GM12872 (cell line): ENCODE measurements around the gene GSDME.

ENCODE experiments used
- TF ChIP-seq, protein P1 (sequence below): IDR thresholded peaks from 3 replicates; pipeline ENCODE4 v1.5.1; 2011; ENCODE audit warnings: low read depth, mild to moderate bottlenecking, low read length, moderate library complexity; ENCODE audit not compliant: insufficient read depth

GSDME gene

DNA sequence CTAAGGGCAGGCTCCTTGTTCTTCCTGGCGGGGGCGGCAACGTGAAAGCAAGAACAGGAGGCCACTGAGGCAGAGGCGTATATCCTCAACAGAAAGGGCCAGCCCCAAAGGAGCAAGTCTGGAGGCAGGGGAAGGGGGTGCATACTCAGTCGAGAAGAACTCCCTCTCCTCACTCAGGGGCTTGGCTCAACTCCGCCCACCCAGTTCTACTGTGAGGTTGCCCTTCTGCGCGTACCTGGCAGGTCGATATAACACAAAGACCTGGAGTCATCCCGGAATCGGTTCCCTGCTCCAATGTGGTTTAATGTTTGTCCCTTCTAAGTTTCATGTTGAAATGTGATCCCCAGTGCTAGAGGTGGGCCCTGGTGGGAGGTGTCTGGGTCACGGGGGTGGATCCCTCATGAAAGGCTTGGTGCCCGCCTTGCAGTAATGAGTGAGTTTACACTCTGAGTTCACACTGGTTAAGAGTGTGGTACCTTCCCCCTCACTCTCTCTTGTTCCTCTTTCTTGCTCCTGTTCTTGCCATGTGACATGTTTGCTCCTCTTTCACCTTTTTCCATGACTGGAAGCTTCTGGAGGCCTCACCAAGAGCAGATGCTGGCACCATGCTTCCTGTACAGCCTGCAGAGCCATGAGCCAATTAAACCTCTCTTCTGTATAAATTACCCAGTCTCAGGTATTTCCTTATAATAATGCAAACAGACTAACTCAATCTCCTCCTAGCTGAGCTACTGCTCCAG lies 32.6 kb downstream of the GSDME start:
- TF ChIP-seq, protein P1, sequence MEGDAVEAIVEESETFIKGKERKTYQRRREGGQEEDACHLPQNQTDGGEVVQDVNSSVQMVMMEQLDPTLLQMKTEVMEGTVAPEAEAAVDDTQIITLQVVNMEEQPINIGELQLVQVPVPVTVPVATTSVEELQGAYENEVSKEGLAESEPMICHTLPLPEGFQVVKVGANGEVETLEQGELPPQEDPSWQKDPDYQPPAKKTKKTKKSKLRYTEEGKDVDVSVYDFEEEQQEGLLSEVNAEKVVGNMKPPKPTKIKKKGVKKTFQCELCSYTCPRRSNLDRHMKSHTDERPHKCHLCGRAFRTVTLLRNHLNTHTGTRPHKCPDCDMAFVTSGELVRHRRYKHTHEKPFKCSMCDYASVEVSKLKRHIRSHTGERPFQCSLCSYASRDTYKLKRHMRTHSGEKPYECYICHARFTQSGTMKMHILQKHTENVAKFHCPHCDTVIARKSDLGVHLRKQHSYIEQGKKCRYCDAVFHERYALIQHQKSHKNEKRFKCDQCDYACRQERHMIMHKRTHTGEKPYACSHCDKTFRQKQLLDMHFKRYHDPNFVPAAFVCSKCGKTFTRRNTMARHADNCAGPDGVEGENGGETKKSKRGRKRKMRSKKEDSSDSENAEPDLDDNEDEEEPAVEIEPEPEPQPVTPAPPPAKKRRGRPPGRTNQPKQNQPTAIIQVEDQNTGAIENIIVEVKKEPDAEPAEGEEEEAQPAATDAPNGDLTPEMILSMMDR: no peak

DNA sequence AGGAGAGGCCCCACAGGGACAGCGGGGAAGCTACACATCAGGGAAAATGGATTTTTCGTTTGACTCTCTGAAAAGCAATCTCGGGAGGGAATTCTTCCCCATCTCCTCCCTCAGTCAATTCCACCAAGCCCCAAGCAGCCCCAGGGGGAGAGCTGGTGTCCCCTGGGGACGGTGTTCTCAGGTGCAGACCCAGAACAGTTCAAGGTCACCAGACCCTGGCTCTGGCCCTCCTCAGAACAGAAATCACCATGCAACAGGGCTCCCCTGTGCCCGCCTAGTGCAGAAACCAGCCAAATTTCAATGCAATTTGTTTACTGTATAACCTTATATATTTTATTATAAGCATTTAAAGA lies 34.1 kb downstream of the GSDME start:
- TF ChIP-seq, protein P1: no peak

DNA sequence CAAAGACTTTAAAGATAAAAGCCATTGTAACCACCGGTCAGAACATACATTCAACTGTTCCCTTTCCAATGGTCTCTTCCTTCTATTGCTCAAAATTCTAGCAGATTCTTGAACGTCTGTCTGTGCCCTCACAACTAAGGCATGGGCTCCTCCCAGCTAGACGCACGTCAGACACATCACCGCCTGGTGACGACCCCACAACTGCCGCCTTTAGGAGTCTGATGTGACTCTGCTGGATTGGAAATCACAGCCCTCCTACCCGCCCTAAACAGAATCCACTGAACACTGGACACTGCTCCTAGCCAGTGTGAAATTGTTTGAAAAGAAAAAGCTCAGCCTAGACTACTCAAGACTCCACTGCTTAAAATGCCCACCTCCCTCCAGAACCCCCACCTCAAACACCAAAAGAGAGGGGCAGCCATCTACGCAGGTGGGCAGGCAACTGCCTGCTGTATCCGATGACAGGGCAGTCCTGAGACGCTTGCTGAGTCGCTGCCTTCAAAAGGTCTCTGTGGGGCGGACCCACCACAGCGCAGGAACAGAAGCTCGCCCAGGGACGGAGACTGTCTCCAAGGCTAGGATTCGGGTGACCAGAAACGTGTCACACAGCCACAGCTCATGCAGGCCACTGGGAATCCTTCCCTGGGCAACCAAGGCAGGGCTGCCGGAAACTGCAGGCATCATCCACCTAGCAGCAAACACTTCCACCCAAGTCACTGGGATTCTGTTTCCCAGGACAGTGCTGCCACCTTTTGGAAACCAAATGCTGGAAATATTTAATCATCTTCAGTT lies 34.7 kb downstream of the GSDME start:
- TF ChIP-seq, protein P1: no peak

DNA sequence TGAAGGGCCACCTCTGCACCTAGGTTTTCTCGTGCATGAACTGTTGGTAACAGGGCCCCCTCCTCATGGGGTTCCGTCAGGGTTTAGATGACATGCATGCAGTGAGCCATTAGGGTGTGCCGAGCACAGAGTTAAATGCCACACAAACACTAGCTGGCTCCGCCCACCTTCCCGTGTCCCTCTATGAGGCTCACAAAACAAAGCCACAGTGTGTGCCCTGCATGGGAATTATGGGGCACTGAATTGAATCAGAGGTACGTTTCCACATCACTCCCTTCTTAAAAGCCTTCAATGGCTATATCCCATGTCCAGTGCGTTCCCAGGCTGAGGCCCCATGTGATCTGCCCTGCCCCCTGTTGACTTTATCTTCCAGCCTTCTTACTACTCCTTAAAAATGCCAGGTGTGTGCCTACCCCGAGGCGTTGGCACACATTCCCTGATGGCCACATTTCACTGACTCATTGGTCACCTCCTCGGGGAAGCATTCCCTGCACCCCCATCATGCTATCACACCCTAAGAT lies 35.7 kb downstream of the GSDME start:
- TF ChIP-seq, protein P1: no peak

DNA sequence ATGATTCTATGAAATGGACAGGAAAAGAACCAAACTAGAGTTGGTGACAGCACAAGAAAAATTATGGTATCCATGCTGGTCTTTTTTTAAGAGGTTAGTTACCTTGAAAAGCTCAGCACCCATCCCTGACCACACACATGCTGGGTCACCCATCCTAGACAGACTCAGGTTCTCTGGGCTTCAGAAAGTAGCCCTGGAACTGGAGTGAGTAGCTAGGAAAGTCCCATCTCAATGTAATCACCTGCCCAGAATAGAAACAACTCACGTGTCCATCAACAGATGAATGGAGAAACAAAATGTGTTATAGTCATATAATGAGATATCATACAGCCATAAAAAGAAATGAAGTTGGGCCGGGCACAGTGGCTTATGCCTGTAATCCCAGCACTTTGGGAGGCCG lies 37.0 kb downstream of the GSDME start:
- TF ChIP-seq, protein P1: no peak

DNA sequence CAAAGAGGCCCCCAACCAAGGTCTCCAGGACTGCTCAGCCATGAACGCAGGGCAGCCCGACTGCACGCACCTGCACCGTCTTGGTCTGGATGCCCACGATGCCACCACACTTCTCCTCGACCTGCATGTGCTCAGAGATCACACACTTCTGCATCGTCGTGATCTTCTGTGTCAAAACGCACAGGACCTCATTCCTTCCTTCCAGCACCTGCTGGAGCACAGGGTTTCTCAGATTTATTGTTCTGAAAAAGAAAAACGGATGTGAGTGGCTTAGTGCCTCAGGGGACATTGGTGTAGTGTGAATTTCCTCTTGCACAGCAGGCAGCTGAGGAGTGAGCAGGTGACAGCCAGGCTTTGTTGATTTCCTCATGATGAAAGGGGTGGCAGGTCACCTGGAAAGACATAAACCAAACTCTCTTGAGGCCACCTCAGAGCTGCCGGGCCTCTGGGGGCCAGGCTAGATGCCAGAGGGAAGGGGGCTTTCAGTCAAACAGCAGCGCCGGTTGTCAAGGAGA lies 38.2 kb downstream of the GSDME start:
- TF ChIP-seq, protein P1: no peak

DNA sequence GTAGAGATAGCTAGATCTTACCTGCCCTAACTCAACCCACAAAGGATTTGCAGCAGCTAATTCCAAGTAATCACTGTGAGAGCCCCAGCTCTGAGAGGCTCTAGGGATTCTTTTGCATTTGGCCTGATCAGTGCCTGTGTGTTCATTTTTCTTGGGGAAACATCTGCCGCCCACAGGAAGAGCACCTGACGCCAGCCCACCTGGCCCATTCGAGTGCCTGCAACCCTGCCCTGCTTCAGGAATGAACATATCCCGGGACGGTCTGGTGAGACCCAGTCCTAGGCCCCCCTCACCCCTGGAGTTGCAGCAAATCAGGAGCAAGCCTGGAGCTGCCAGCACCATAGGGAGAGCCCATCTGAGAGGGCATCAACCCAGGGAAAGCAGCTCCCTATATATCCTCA lies 38.8 kb downstream of the GSDME start:
- TF ChIP-seq, protein P1: no peak
